DND-41 (cell line): Measurements from ENCODE around the gene PBX3.

Experiments used
- ATAC-seq: fragments of 200-7000 bp; cut with Tn5 transposase; 3 replicates; pipeline ENCODE4 v1.9.1; 2021; ENCODE audit warnings: low read depth; ENCODE audit not compliant: insufficient read depth
- DNase-seq: peaks from one replicate; pipeline ENCODE4 v3.0.0-alpha.2; 2020
- H2AFZ ChIP-seq: 2 replicates; pipeline ENCODE4 v1.6.0; 2012; ENCODE audit warnings: low read depth, low read length
- H3K27ac ChIP-seq: 2 replicates; pipeline ENCODE4 v1.5.1; 2012; ENCODE audit warnings: low read length, inconsistent platforms
- H3K27me3 ChIP-seq: fragments of 200-600 bp; sonication (generic); 2 replicates; pipeline ENCODE4 v1.6.0; 2012; ENCODE audit warnings: low read length, mild to moderate bottlenecking, inconsistent platforms; ENCODE audit not compliant: insufficient read depth, poor library complexity
- H3K36me3 ChIP-seq: 2 replicates; pipeline ENCODE4 v1.5.1; 2012; ENCODE audit warnings: low read length, inconsistent platforms; ENCODE audit not compliant: insufficient read depth
- H3K4me1 ChIP-seq: 2 replicates; pipeline ENCODE4 v1.5.1; 2012; ENCODE audit warnings: mild to moderate bottlenecking, low read length; ENCODE audit not compliant: insufficient read depth
- H3K4me2 ChIP-seq: 2 replicates; pipeline ENCODE4 v1.6.0; 2012; ENCODE audit warnings: mild to moderate bottlenecking, moderate library complexity, low read length, inconsistent platforms; ENCODE audit not compliant: insufficient read depth
- H3K4me3 ChIP-seq, 2 experiments: fragments of 200-600 bp in 1 of 2; shearing (Covaris generic) in 1 of 2; 2 replicates each; pipeline ENCODE4 v1.5.1; 2012 to 2016; ENCODE audit warnings: inconsistent platforms in 2 of 2, low read length in 2 of 2, mild to moderate bottlenecking in 2 of 2, low read depth in 1 of 2, moderate library complexity in 1 of 2
- H3K79me2 ChIP-seq: 2 replicates; pipeline ENCODE4 v1.6.0; 2012; ENCODE audit warnings: low read length, inconsistent platforms; ENCODE audit not compliant: insufficient read depth
- H3K9ac ChIP-seq: 2 replicates; pipeline ENCODE4 v1.6.0; 2012; ENCODE audit warnings: low read depth, mild to moderate bottlenecking, inconsistent platforms, low read length, moderate library complexity
- H3K9me3 ChIP-seq: 2 replicates; pipeline ENCODE4 v1.5.1; 2012; ENCODE audit warnings: low read length, moderate library complexity, mild to moderate bottlenecking, inconsistent platforms; ENCODE audit not compliant: insufficient read depth, severe bottlenecking
- H4K20me1 ChIP-seq: 2 replicates; pipeline ENCODE4 v1.6.0; 2012; ENCODE audit warnings: low read length; ENCODE audit not compliant: insufficient read depth
- CTCF ChIP-seq: IDR thresholded peaks from 2 replicates; pipeline ENCODE4 v1.5.1; 2012; ENCODE audit warnings: borderline replicate concordance, low read length, moderate library complexity, mild to moderate bottlenecking; ENCODE audit not compliant: poor library complexity, severe bottlenecking; ENCODE audit errors: extremely low read depth
- EZH2 ChIP-seq: IDR thresholded peaks from 3 replicates; pipeline ENCODE4 v1.6.1; 2012; ENCODE audit warnings: borderline replicate concordance, low read depth, mild to moderate bottlenecking, moderate library complexity, low read length, inconsistent platforms; ENCODE audit not compliant: severe bottlenecking

The PBX3 gene

GRCh38 chr9:125842242-125842641 is 95.1 kb downstream of the PBX3 start:
- no peaks in the 10 kb centered on the region for H3K27me3 ChIP-seq
- H3K27ac ChIP-seq: no peak overlapping the region
- DNase-seq (no peak), ATAC-seq (no peak)
- H3K4me1 ChIP-seq: no peaks in the 10 kb centered on the region
- no peak overlapping the region for H3K4me3 ChIP-seq
- no peak overlapping the region for H2AFZ ChIP-seq
- no peak overlapping the region for H3K4me2 ChIP-seq
- TF ChIP-seq EZH2: no peak
- TF ChIP-seq CTCF: no peak
- no peaks in the 10 kb centered on the region for H3K9me3 ChIP-seq
- peaks cover 17% of the 10 kb centered on the region for H3K79me2 ChIP-seq
- H3K9ac ChIP-seq: no peak overlapping the region
- no peaks in the 10 kb centered on the region for H3K36me3 ChIP-seq
- peaks cover 6% of the 10 kb centered on the region; the same call in 1 of the 2 replicates for H4K20me1 ChIP-seq

GRCh38 chr9:125843646-125844045 is 96.5 kb downstream of the PBX3 start:
- TF ChIP-seq CTCF: no peak
- TF ChIP-seq EZH2: no peak
- no peak overlapping the region for H3K27ac ChIP-seq
- no peak for ATAC-seq
- H3K36me3 ChIP-seq: no peaks in the 10 kb centered on the region
- no peak overlapping the region for H2AFZ ChIP-seq
- no peak overlapping the region for H3K9ac ChIP-seq
- H3K4me3 ChIP-seq: no peak overlapping the region
- no peaks in the 10 kb centered on the region for H3K4me1 ChIP-seq
- DNase-seq: no peak
- H3K9me3 ChIP-seq: no peaks in the 10 kb centered on the region
- H3K79me2 ChIP-seq: peaks cover 20% of the 10 kb centered on the region
- H4K20me1 ChIP-seq: peaks cover 6% of the 10 kb centered on the region; the same call in 1 of the 2 replicates
- H3K27me3 ChIP-seq: no peaks in the 10 kb centered on the region
- no peak overlapping the region for H3K4me2 ChIP-seq

GRCh38 chr9:125844611-125845010 is 97.4 kb downstream of the PBX3 start:
- TF ChIP-seq EZH2 (no peak), CTCF (no peak)
- ATAC-seq: no peak
- H3K9me3 ChIP-seq: no peaks in the 10 kb centered on the region
- DNase-seq: no peak
- H3K4me1 ChIP-seq: no peaks in the 10 kb centered on the region
- H3K27ac ChIP-seq: no peak overlapping the region
- no peak overlapping the region for H3K9ac ChIP-seq
- no peak overlapping the region for H3K4me2 ChIP-seq
- no peak overlapping the region for H2AFZ ChIP-seq
- peaks cover 6% of the 10 kb centered on the region; the same call in 1 of the 2 replicates for H4K20me1 ChIP-seq
- H3K4me3 ChIP-seq: no peak overlapping the region
- peaks cover 20% of the 10 kb centered on the region for H3K79me2 ChIP-seq
- no peaks in the 10 kb centered on the region for H3K27me3 ChIP-seq
- H3K36me3 ChIP-seq: no peaks in the 10 kb centered on the region
